HG02759 (cell line): Measurements from ENCODE around the gene MCTP2.

Experiments
- ATAC-seq: cut with Tn5 transposase; IDR thresholded peaks from one replicate; pipeline ENCODE4 v1.9.1; 2021; ENCODE audit warnings: mild to moderate bottlenecking, moderate library complexity; ENCODE audit not compliant: unreplicated experiment

Gene MCTP2

GRCh38 chr15:94432279-94432678 lies 200.9 kb downstream of the MCTP2 start:
- no peak for ATAC-seq

DNA sequence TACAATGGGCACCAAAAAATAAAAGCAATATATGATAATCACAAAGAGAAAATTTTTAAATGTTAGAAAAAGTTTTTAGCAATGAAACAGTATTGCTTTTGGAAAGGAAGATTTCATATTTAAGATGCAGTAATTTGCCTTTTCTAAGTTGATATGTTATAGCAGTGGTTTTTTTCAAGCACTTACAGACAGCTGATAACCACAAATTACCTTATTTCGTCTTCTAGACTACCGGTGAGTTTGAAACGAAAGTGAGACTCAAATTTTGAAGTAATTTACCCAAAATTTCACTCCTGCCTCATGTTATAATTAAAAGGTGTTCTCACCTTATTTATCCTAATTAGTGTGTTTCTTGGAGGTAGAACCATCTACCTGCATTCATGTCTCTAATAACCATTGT lies 207.8 kb downstream of the MCTP2 start:
- ATAC-seq = no peak

DNA sequence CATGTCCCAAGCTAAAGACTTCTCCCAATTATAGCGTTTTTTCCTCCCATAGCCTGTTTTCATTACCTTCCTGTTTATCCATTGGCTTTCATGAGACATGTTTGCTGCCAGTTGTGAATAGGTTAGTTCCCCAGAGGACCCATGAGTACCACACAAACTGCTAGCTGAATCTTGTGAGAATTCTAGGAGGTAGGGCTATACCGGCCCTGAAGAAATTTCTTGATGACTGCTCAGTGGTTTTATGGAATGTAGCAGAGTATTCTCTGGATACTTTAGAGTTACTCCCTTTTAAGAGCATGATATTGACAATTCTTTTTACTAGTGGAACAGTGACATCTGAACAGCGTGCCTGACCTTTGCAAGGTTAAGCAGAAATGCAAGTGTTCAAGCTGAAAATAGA lies 210.4 kb downstream of the MCTP2 start:
- ATAC-seq = no peak

DNA sequence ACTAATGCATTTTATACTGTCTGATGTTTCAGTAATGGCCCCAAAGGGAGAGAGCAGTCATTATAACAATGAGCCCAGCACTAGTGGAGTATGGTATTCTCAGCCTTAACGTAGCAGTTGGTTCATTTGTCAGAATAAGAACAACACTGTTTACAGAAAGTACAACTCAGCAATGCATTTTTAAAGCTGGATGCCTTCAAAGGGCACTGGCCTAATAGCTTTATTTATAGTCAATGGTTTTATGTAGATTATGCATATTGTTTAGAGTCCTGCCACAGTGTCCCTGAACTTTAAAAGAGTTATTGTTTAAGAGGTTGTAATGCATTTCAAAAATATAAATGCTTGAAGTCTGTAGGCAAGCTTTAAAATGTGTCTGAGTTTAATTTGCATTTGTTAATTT lies 211.1 kb downstream of the MCTP2 start:
- ATAC-seq = no peak

DNA sequence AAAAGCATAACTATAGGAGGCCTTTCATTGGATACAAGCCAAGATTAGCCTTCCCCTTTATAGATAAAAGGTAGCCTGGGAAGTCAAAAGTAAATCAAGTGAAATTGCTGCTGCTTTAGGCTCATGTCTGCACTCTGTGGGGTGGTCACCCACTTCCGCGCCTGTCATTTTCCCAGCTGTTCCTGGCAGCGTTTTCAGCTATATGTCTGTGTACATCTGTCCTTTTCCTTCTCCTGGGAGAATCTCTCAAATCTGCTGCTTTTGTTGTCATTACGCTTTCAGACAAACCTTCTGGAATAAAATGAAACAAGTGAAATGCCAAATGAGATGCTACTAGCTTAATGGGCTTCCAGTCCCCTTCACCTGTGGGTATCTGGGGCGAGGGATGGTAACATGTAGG lies 211.8 kb downstream of the MCTP2 start:
- no peak for ATAC-seq

DNA sequence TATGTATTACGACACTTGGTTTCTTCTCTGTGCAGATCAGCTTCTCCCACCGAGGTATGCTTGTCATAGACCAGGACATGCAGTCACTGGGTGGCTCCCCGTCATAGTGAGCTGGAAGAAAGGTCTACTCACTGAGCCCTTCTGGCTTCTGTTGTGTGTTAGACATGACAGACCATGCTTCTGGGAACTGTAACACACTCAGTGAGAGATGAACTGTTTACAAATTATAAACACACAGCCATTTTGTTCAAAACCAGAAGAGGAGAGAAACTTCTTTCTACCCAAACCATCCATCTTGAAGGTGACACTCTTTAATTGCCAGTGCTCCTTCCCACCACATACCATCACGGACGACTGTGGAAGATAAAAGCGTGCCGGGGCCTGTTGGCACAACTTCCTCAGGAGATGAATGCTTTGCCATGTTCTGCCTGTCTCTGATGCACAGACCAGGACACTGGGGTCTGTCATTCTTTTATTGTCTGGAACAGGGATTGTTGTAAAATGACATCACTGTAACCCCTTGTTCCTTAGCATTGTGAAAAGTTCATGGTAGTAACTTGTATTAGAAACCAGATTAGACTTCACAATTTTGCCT lies 214.3 kb downstream of the MCTP2 start:
- ATAC-seq = no peak

DNA sequence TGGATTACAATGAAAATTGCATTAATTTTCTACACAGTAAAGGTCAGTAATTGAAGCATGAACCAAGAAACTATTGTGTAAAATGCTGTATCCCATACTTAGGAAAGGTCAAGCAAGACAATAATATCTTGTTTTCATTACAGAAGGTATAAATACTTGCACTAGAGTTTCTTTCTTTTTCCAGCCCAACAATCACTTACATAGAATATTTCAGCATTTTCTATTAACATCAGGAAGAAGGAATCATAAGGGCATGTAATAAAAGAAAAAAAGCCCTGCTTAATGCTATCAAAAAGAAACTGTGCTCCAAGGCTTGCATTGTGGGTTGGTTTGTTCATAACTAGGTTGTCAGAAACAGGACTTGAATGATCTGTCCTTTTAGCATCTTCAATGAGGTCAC lies 215.1 kb downstream of the MCTP2 start:
- ATAC-seq = no peak

DNA sequence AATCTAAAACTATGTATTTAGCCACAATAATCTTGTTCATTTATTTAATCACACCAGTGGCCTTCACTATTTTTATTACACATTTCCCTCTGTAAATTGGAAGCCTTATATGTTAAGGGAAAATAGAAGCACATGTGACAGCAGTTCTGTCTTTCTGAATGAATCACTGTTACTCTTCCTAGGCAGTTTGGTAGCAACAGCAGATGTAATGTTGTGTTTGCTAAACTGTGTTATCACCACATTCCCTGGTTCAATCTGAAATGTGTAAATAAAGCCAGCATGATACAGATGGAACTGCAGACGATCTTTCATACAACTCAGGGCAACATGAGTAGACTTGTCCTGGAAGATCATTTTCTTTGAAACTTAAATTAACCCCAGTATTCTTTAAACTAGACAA lies 220.1 kb downstream of the MCTP2 start:
- ATAC-seq = no peak

GRCh38 chr15:94453227-94453988 lies 222.0 kb downstream of the MCTP2 start:
- no peak for ATAC-seq

GRCh38 chr15:94455297-94455696 lies 223.9 kb downstream of the MCTP2 start:
- no peak for ATAC-seq

DNA sequence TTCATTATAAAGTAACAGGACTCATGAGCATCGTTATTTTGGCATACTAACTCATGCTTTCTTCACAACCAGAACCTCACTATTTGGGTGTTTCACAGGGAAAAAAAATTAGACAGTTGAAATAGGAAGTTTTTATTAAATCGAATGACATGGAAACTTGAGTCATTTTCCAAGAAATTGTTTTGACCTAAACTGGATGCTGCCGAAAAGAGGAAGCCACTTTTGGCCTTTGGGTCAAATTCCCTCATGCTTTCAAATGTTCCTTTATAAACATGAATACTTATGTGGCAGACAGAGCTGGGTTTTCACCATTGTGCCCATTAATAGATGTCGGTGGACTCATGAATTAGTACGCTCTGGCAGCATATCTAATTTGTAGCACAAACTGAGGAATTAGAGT lies 224.9 kb downstream of the MCTP2 start:
- no peak for ATAC-seq

DNA sequence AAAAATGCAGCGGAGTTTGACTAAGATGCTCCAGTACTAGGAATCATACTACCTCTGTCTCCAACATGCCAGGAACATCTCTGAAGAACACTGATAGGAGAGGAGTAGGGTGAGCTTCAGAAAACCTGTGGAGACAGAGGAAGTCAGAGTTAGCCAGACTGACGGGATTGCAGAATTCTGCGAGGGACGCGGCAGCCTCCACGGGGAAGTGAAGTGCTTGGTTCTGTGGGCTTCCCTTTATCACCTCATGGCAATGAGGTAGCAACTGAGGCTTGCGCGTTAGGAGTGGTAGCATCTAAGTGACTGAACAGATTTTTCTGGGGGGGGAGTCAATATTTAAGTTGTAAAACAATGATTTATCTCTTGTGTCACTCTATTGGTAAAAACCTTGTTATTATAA lies 226.3 kb downstream of the MCTP2 start:
- ATAC-seq = no peak

- ATAC-seq = no peak
Measured at GRCh38 chr15:94460624-94461023, 229.3 kb downstream of the MCTP2 start.

DNA sequence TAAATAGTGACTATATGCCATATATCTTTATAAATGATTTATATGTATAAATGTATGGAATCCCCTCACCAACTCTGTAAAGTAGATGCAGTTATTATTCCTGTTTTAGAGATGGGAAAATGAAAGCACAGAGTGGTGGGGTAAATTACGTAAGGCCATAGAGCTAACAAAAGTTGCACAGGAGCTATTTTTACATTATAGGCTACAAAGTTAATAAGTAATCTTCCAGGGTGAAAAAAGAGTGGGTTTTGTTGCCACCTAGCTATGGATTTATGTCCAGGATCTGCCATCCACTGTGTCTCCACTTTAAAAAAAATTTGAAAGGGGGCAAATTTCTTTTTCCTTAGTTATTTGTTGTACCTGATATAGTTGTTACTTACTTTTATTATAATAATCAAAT lies 235.7 kb downstream of the MCTP2 start:
- ATAC-seq = no peak

GRCh38 chr15:94470492-94470891 lies 239.1 kb downstream of the MCTP2 start:
- ATAC-seq = no peak

- ATAC-seq = no peak
Measured at GRCh38 chr15:94476686-94477085, 245.3 kb downstream of the MCTP2 start.

GRCh38 chr15:94477913-94478553 lies 246.7 kb downstream of the MCTP2 start:
- ATAC-seq = no peak

DNA sequence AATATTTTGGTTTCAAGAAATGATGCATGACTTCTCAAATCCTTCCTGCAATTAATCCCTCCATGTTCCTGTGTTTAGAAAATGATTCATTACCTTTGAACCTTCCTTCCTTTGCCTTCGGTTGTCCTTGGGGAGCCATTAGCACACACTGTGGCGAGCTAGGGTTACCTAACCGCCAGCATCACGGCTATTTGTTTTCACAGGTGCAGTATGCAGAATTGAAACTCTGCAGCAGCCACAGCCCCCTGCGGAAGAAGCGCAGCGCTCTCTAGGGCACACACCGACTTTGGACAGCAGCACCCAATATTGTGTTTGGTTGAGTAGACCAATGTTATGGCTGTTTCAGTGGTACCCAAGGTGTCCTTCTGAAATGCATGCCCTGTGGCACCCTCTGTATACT lies 247.4 kb downstream of the MCTP2 start:
- peak; percentile 86 for ATAC-seq

DNA sequence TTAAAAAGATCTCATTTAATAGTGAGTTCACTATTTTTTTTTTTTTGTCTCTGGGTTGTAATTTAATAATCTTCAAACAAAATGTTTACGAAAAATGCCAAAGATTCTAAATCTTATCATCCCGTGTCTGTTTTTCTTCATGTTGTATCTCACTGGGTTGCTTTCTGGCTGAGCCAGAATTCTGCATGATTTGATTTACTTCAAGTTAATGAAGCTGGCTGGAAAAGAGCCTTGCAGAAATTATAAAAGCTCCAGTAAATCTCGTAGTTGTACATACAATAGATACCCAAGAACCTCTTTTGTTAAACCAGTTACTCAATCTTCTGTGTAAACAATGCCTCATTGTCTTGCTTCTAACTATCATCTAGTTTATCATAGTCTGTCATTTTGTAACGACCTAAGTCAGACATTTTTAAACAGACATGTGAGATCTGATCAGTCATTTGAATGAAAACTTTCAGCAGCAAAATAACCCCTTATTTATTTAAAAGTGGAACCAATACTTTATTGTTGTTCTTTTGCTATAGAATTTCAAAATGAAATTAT lies 249.0 kb downstream of the MCTP2 start:
- ATAC-seq = no peak

GRCh38 chr15:94485148-94485719 lies 253.9 kb downstream of the MCTP2 start:
- no peak for ATAC-seq

GRCh38 chr15:94487635-94488034 lies 256.3 kb downstream of the MCTP2 start:
- no peak for ATAC-seq

DNA sequence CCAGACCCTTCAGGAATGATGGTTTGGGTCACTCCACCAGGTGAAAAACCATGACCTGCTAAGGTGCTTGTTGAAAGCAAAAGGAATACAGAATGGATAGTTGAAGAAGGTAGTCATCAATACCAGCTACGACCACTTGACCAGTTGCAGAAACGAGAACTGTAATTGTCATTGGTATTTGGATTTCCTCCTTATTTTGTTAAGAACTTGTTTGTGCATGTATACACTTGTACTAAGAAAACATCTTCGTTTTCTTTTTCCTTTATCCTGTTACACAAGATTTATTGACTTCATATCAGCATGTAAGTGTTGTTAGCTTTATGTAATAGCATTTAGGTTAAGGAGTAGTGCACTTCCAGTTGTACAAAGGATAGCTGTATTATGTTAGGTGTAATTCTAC lies 261.8 kb downstream of the MCTP2 start:
- ATAC-seq = no peak
